SK-N-SH treated with all-trans-retinoic acid at 6 μM for 48 hours (cell line): ENCODE measurements around the gene APOBEC3C.
"Not testable (repeated sequence)": the region's sequence is repeated elsewhere in the genome, so short reads cannot be mapped to it uniquely, and the experiment has no call there.

Source experiments
- ARNTL ChIP-seq: fragments of 450-650 bp; formaldehyde crosslinking; IDR thresholded peaks from 2 replicates; pipeline ENCODE4 v1.5.0; 2020; ENCODE audit warnings: low read depth, mild to moderate bottlenecking, moderate library complexity, borderline replicate concordance
- BACH2 ChIP-seq: fragments of 250-450 bp; sonication (Bioruptor Pico); IDR thresholded peaks from 2 replicates; pipeline ENCODE4 v1.9.0; 2021; ENCODE audit warnings: mild to moderate bottlenecking, borderline replicate concordance
- CREB5 ChIP-seq: fragments of 250-450 bp; sonication (Bioruptor Pico); IDR thresholded peaks from 2 replicates; pipeline ENCODE4 v1.5.1; 2020; ENCODE audit warnings: low read depth, mild to moderate bottlenecking, moderate library complexity
- GLIS3 ChIP-seq: fragments of 250-450 bp; sonication (Bioruptor Pico); IDR thresholded peaks from 2 replicates; pipeline ENCODE4 v1.5.0; 2020; ENCODE audit warnings: mild to moderate bottlenecking, moderate library complexity
- ISL1 ChIP-seq: fragments of 250-450 bp; sonication (Bioruptor Pico); IDR thresholded peaks from 2 replicates; pipeline ENCODE4 v2.1.2; 2022; ENCODE audit warnings: mild to moderate bottlenecking, moderate library complexity
- PATZ1 ChIP-seq: fragments of 250-450 bp; sonication (Bioruptor Pico); IDR thresholded peaks from 2 replicates; pipeline ENCODE4 v1.8.0; 2020; ENCODE audit warnings: mild to moderate bottlenecking, moderate library complexity, borderline replicate concordance
- PPARA ChIP-seq: fragments of 250-450 bp; sonication (Bioruptor Pico); IDR thresholded peaks from 2 replicates; pipeline ENCODE4 v1.5.0; 2020; ENCODE audit warnings: mild to moderate bottlenecking, borderline replicate concordance
- RARB ChIP-seq: fragments of 250-450 bp; sonication (Bioruptor Pico); IDR thresholded peaks from 2 replicates; pipeline ENCODE4 v1.8.0; 2021; ENCODE audit warnings: mild to moderate bottlenecking, moderate library complexity
- SNAI2 ChIP-seq: fragments of 250-450 bp; sonication (Bioruptor Pico); IDR thresholded peaks from 2 replicates; pipeline ENCODE4 v1.5.0; 2020; ENCODE audit warnings: mild to moderate bottlenecking, moderate library complexity
- ZFP3 ChIP-seq: fragments of 250-450 bp; sonication (Bioruptor Pico); IDR thresholded peaks from 2 replicates; pipeline ENCODE4 v1.5.0; 2020; ENCODE audit warnings: mild to moderate bottlenecking, moderate library complexity
- ZFP30 ChIP-seq: fragments of 450-650 bp; formaldehyde crosslinking; IDR thresholded peaks from 2 replicates; pipeline ENCODE4 v1.5.0; 2022; ENCODE audit warnings: mild to moderate bottlenecking, moderate library complexity
- ZNF70 ChIP-seq: fragments of 450-650 bp; formaldehyde crosslinking; IDR thresholded peaks from 2 replicates; pipeline ENCODE4 v1.5.0; 2020; ENCODE audit warnings: mild to moderate bottlenecking, moderate library complexity
- ZNF8 ChIP-seq: fragments of 450-650 bp; formaldehyde crosslinking; IDR thresholded peaks from 2 replicates; pipeline ENCODE4 v1.5.0; 2020; ENCODE audit warnings: mild to moderate bottlenecking, moderate library complexity

GRCh38 chr22:39040155-39040537 is 26.1 kb downstream of the APOBEC3C start:
- not testable (repeated sequence) for TF ChIP-seq ISL1; ZFP30 (CRISPR knock-in tag); PATZ1; RARB (CRISPR knock-in tag); BACH2 (CRISPR knock-in tag); ARNTL (CRISPR knock-in tag); PPARA (CRISPR knock-in tag); GLIS3 (CRISPR knock-in tag); CREB5 (CRISPR knock-in tag); ZFP3; ZNF70; ZNF8 (CRISPR knock-in tag); SNAI2
